Thyroid gland (tissue), 4 donors: ENCODE measurements around the gene KCNMA1.

Experiments used
- CTCF ChIP-seq, 6 experiments: fragments of 200-600 bp in 3 of 6; fragments of 450-650 bp in 3 of 6; sonication (generic) in 3 of 6; IDR thresholded peaks; one replicate each; pipeline ENCODE4 v1.5.1; 2016 to 2019; ENCODE audit warnings: antibody characterized with exemption in 6 of 6, mild to moderate bottlenecking in 2 of 6, inconsistent platforms in 1 of 6, moderate library complexity in 1 of 6
- POLR2A ChIP-seq, 2 donors: fragments of 450-650 bp; IDR thresholded peaks; one replicate each; pipeline ENCODE4 v1.6.1; 2017; ENCODE audit warnings: antibody characterized with exemption in 2 of 2, mild to moderate bottlenecking in 2 of 2, moderate library complexity in 1 of 2

DNA sequence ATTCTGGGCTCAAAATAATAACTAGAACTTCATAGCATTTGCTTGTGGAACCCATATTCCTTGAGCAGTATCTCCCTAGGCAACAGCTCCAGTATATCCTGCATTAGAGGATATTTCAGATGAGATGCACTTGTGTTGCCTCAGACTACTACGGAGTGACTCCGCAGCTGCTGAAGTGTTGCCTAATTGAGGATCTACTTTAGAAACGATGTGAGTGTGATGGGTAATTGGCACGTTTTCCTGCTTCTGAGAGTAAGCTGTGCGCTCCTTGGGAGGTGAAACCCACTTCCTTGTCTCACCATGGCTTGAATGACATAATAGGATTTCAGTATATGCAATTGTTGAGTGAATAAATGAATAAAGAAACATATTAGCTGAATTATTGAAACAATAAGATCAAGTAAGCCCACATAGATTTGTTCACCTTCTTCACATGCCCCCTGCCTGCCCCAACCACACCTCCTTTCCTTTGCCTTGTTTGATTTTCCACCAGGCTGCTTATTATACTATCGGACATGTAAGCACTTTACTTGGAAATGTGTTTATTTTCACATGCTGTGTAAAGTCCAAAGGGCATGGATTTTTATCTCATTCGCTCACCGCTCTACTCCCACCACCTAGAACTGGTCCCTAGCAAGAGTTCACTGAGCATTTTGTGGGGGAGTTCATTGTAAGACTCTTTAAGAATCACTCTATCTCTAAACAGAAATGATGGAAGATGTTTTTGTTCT, 303.8 kb downstream of the KCNMA1 start:
- TF ChIP-seq POLR2A (IDR thresholded peaks at IDR 0.05), result no peak
- no peak for TF ChIP-seq CTCF (IDR thresholded peaks at IDR 0.05)
